ENCODE measurements around the gene SLC25A22. TPM values are rescaled to one million over a fixed set of nuclear protein-coding genes. Genes with fewer than 3 reads are reported as not detected.
A peak's percentile ranks its signal among the peaks of the same experiment; 100 is the strongest.

The SLC25A22 gene
- total RNA-seq, 1 experiment from 2014 or later: 16.2 TPM

GRCh38 chr11:834371-835316 is 36.6 kb upstream of the SLC25A22 start:
- DNase-seq (ENCODE audit: extremely low read depth, low read depth): peak; percentile 85

GRCh38 chr11:833849-834311 is 35.8 kb upstream of the SLC25A22 start:
- no peak for DNase-seq (ENCODE audit: extremely low read depth, low read depth)

DNA sequence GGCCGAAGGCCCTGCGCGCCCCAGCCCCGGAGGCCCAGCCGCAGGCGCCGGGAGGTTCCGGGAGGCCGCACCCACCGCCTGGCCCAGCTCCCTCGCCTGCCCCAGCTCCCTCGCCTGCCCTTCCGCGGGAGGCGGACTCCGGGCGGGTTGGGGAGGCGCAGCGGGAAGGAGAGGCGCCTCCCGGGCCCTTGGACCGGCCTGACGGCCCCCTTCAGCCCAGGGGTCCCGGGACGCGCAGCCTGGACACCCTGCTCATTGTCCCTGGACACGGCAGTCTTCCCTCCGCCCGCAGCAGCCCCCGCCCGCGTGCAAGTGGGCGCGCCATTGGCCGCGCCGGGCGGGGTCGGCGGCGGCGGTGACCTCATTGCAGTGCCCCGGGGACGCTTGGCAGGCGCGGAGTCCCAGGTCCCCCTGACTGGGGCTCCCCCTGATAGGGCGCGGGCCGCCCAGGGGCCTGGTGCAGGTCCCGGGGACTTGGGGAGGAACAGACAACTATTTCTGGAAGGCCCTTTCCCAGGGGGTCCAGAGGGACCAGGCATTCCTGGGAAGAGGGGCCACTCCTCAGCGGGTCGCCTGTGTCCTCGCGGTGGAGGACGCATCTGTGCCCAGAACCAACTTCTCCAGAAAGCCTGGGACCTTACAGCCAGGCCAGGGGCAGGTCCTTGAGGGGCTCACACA is 35.2 kb upstream of the SLC25A22 start:
- no peak for DNase-seq (ENCODE audit: extremely low read depth, low read depth)

GRCh38 chr11:832529-833113 is 34.5 kb upstream of the SLC25A22 start, which contains the start of gene CD151:
Gene CD151, plus strand, starts transcription at chr11:832952. Its CDS starts 3,118 bp downstream, at chr11:836070.
- DNase-seq (ENCODE audit: extremely low read depth, low read depth): no peak

DNA sequence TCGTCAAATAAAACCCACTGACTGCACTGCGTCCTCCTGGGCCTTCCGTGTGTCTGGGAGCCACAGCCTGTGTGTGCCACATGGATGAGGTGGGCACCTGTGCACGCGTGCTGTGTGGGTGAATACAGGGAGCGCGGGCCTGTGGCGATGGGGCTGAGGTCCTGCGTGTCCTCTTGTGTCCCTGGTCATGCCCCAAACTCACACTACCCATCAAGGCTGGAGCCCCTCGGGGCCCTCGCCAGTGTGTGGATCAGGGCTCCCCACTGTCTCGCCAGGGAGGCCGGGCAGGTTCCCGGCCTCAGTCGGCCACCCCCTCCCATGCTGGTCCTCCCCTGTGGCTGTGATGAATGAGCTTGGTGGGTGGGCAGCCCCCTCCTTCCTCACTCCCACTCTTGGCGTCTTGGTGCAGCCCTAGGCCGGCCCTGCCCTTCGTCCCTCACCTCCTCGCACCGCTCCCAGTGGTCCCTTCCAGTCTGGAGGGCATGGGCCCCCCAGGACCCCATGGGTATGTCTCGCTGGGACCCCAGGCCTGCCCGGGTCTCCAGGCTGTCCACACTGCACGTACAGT is 34.0 kb upstream of the SLC25A22 start:
- DNase-seq (ENCODE audit: extremely low read depth, low read depth): no peak

DNA sequence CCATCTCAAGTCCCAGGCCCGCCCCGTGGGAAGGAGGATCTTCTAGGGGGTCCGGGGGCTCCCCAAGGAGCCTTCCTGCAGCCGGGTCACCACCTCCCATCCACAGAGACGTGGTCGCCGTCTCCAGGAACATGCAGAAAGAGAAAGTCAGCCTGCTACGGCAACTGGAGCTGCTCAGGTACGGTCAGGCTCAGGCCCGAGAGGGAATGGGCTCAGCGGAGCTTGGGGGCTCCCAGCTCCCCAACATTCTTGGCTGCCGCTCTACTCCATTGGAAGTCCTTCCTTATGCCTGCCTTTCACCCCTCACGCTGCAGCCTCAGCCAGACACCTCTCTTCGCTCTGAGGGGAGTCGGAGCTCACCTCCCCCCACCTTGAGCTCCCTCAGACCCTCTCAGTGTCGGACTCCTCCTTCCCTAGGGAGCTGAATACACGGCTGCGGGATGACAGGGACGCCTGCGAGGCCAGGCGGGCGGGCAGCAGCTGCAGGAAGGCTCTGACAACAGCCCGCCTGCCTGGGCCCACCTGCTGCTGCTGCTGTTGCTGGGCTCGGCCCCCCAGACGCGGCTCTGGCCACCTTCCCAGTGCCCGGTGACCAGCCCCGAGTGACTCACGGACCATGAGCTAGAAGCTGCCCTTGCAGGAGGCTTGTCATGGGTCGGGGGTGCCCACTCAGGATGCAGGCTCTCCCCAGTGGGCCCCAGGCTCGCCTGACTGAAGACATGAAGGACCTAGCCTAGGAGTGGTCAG is 33.2 kb upstream of the SLC25A22 start:
- no peak for DNase-seq (ENCODE audit: extremely low read depth, low read depth)

- DNase-seq (ENCODE audit: extremely low read depth, low read depth): no peak
Observed at GRCh38 chr11:830295-831117, 32.4 kb upstream of the SLC25A22 start.

GRCh38 chr11:829847-830294 is 31.8 kb upstream of the SLC25A22 start:
- DNase-seq (ENCODE audit: extremely low read depth, low read depth): no peak

- DNase-seq (ENCODE audit: extremely low read depth, low read depth): no peak
Observed at GRCh38 chr11:829176-829846, 31.2 kb upstream of the SLC25A22 start.

- no peak for DNase-seq (ENCODE audit: extremely low read depth, low read depth)
Observed at GRCh38 chr11:828506-829175, 30.6 kb upstream of the SLC25A22 start.

- DNase-seq (ENCODE audit: extremely low read depth, low read depth): no peak
Observed at GRCh38 chr11:827897-828192, 29.8 kb upstream of the SLC25A22 start, which contains the start of gene CRACR2B. Gene CRACR2B, plus strand, starts transcription at chr11:827919. Its CDS starts 689 bp downstream, at chr11:828608.

DNA sequence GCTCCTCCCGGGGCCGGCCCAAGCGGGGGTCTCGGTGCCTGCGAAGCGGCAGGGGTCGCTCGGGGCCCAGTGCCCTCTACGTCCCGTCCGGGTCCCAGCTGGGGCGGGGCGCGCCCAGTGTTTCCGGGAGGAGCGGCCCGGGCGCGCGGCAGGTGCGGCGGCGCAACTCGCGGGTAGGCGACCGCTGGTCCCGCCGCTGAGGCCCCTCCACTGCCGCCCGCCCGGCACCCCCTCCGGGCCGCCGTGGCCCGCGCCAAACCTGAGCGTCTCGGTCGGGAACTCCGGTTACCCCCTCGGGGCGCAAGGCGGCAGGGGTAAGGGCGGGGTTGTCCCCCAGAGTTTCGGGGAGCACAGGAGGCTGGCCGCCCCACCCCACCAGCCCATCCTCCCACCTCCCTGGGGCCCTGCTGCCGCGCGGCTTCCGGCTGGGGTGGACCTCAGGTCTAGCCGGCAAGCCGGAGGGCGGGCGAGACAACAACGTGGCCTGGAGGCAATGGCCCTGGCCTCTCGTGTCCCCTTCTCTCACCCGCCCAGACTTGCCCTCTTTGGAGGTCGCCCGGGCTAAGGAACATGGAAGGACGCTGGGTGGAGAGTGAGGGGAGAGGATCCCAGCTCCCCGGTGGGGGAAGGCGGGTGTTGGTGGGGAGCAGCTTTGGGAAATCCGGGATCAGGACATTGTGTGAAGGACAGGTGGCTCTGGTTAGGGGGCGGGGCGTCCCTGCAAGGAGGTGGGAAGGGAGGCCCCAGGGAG is 29.2 kb upstream of the SLC25A22 start:
- DNase-seq (ENCODE audit: extremely low read depth, low read depth): no peak

DNA sequence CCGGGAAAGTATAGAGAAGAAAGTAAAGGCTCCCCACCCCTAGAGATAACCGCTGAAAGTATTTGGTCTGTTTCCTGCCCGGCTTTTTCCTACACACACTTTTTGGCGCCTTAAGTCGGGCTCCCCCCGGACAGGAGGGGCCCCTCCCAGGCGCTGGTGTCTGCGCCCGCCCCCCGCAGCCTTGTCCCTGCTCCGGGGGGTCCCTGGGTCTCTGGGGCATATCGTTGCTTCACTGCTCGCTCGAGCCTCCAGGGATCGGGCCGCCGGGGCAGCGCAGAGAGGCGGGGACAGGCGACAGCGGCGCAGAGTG is 28.7 kb upstream of the SLC25A22 start:
- DNase-seq (ENCODE audit: extremely low read depth, low read depth): no peak

- DNase-seq (ENCODE audit: extremely low read depth, low read depth): no peak
Observed at GRCh38 chr11:826227-826621, 28.1 kb upstream of the SLC25A22 start.

- DNase-seq (ENCODE audit: extremely low read depth, low read depth): no peak
Observed at GRCh38 chr11:825366-826226, 27.5 kb upstream of the SLC25A22 start.

DNA sequence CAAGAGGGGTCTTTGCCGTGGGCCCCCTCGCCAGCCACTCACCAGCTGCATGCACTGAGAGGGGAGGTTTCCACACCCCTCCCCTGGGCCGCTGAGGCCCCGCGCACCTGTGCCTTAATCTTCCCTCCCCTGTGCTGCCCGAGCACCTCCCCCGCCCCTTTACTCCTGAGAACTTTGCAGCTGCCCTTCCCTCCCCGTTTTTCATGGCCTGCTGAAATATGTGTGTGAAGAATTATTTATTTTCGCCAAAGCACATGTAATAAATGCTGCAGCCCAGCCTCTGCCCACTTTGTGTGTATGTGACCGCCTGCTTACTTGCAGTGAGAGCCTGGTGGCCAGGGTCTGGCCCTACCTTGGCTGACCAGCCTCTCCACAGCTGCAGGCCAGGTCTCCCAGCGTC is 26.9 kb upstream of the SLC25A22 start:
- DNase-seq (ENCODE audit: extremely low read depth, low read depth): no peak

Data from NCI-H460 (cell line).